PFSK-1 (cell line): ENCODE measurements around the gene TTLL5.

ENCODE experiments used
- FOXP2 ChIP-seq: optimal IDR thresholded peaks from 2 replicates; pipeline ENCODE3; 2011; ENCODE audit warnings: borderline replicate concordance, control low read depth, inconsistent platforms; ENCODE audit not compliant: insufficient read depth; ENCODE audit errors: extremely low read length, extremely low read depth
- POLR2AphosphoS5 ChIP-seq: IDR thresholded peaks from 2 replicates; pipeline ENCODE4 v1.6.1; 2012; ENCODE audit warnings: low read depth, mild to moderate bottlenecking, control low read depth, low read length, moderate library complexity
- REST ChIP-seq, 2 experiments: IDR thresholded peaks; 2 replicates each; pipeline versions ENCODE4 v1.6.1 to v1.8.0; 2011 to 2012; ENCODE audit warnings: low read depth in 2 of 2, low read length in 2 of 2, control low read depth in 1 of 2, inconsistent platforms in 1 of 2, mild to moderate bottlenecking in 1 of 2, moderate library complexity in 1 of 2; ENCODE audit not compliant: insufficient read depth in 1 of 2
- SIN3A ChIP-seq: IDR thresholded peaks from 2 replicates; pipeline ENCODE4 v1.6.1; 2012; ENCODE audit warnings: mild to moderate bottlenecking, low read length, moderate library complexity, borderline replicate concordance; ENCODE audit not compliant: insufficient read depth
- TAF1 ChIP-seq: IDR thresholded peaks from 2 replicates; pipeline ENCODE4 v1.6.1; 2012; ENCODE audit warnings: low read length, control low read depth, borderline replicate concordance; ENCODE audit not compliant: insufficient read depth

Gene TTLL5

GRCh38 chr14:75876530-75876929, 215.5 kb downstream of the TTLL5 start:
- TF ChIP-seq REST (IDR thresholded peaks at IDR 0.05; ENCODE audit: insufficient read depth in 1 of 2, low read depth in 2 of 2, low read length in 2 of 2) (no peak), FOXP2 (no peak), TAF1 (no peak), POLR2AphosphoS5 (no peak), SIN3A (no peak)

GRCh38 chr14:75877292-75877691, 216.2 kb downstream of the TTLL5 start:
- TF ChIP-seq SIN3A: no peak
- no peak for TF ChIP-seq TAF1
- TF ChIP-seq REST (IDR thresholded peaks at IDR 0.05; ENCODE audit: insufficient read depth in 1 of 2, low read depth in 2 of 2, low read length in 2 of 2): no peak
- TF ChIP-seq FOXP2: no peak
- TF ChIP-seq POLR2AphosphoS5: no peak

- no peak for TF ChIP-seq POLR2AphosphoS5
- no peak for TF ChIP-seq TAF1
- no peak for TF ChIP-seq SIN3A
- no peak for TF ChIP-seq FOXP2
These were observed 216.8 kb downstream of the TTLL5 start for GRCh38 chr14:75877884-75878283.

GRCh38 chr14:75879031-75879430, 218.0 kb downstream of the TTLL5 start:
- TF ChIP-seq SIN3A (no peak), POLR2AphosphoS5 (no peak), FOXP2 (no peak), REST (IDR thresholded peaks at IDR 0.05; ENCODE audit: insufficient read depth in 1 of 2, low read depth in 2 of 2, low read length in 2 of 2) (no peak), TAF1 (no peak)

- no peak for TF ChIP-seq POLR2AphosphoS5
- no peak for TF ChIP-seq FOXP2
- TF ChIP-seq SIN3A: no peak
- no peak for TF ChIP-seq TAF1
- no peak for TF ChIP-seq REST (IDR thresholded peaks at IDR 0.05; ENCODE audit: insufficient read depth in 1 of 2, low read depth in 2 of 2, low read length in 2 of 2)
These were observed 219.5 kb downstream of the TTLL5 start for GRCh38 chr14:75880512-75880911.
